ENCODE results near the gene RNF11.

Gene RNF11

DNA sequence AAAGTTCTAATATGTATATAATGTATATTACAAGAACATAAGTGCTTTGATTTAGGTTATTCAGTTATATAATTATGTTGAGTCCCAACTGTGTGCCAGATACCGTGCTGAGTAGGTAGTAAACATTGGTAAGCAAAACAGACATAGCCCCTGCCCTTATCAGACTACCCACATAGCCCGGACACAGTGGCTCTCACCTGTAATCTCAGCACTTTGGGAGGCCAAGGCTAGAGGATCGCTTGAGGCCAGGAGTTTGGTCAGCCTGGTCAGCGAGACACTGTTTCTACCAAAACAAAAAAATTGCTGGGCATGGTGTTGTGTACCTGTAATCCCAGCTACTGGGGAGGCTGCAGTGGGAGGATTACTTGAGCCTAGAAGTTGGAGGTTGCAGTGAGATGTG, 30.7 kb downstream of the RNF11 start:
- DNase-seq: no peak

DNA sequence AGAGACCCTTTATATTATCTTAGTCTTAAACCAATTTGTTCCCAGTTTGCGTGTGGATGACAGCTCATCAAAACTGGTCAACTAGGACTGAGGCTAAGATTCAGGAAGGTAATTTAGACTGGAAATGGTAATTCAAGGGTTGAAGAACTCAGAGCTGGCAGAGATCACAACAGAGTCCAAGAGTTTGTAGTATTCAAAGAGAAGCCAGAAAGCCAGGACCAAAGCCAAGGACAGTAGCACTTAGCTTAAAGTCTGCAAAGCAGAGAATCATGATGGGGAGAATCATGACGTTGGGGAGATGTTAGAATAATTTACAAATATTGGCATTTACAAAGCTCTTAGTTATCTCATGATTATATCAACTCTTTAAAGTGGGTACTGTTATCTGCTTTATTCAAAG, 32.6 kb downstream of the RNF11 start:
- DNase-seq: no peak

DNA sequence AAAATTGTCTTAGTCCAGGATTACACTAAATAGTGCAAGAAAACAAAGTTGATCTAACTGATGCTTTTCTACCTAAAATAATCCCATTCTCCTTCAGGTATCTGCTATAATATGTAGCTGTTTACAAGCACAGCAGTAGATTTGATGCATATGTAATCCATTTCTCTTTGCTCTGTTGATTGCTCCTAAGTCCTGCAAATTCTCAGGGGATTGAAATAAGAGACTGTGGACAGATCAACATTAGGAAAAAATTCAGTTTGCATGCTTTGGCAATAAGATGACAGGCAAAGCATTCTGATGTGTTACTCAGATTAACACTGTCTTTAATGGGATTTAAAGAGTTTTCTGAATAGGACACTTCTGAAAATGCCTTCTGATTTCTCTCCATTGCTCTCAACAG, 34.7 kb downstream of the RNF11 start:
- no peak for DNase-seq

DNA sequence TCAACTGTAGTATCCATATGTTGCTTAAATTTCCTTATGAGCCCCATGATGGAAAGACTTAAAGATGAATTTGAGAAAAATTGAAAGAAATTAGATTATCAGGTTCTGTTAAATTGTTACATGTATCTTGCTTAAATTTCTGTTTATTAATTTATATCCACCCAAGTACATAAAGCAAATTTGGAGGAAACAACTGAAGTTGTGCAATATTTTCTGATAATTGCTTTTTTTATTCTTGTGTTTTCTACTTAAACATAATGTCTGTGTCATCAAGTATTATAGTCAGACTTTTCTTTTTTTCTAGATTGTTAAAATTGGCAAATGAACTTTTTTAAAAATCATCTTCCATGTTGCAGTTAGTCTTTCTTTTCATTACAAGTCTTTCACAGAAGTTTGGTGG, 36.8 kb downstream of the RNF11 start:
- no peak for DNase-seq

DNA sequence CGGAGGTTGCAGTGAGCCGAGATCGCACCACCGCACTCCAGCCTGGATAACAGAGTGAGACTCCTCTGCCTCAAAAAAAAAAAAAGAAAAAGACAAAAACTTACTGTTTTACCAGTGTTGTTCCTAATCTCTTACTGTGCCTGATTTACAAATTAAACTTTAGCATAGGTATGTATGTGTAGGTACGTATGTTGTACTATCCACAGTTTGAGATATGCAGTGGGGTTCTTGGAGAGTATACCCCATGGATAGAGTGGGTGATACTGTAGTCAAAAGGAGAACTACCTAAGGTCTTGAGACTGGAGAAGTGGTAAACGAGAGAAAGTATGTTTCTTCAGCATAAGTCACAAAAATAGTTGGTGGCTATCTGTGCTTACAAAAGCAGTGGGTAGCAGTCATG, 38.6 kb downstream of the RNF11 start:
- DNase-seq: no peak

- peak; percentile 73 for DNase-seq
Observed at GRCh38 chr1:51276286-51276685, 40.2 kb downstream of the RNF11 start.

DNA sequence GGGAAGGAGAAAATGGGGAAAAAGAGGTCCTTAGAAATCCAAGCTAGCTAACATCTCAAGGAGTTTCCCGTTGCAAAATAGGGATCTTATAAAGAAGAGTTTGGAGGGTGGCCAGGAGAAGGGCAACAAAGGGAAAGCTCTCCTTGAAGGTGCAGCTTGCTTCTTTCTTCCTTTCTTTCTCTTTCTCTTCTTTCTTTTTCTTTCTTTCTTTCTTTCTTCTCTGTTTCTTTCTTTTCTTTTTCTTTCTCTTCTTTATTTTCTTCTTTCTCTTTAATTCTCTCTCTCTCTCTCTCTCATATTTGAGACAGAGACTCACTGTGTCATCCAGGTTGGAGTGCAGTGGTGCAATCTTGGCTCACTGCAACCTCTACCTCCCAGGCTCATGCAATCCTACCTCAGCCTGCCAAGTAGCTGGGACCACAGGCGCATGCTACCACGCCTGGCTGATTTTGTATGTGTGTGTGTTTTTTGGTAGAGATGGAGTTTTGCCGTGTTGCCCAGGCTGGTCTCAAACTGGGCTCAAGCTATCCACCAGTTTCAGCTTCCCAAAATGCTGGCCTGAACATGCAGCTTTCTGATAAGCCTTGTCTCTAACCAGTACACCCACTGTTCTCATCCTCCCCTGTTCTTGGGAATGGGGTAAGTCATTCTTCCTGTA, 44.4 kb downstream of the RNF11 start:
- peak; percentile 80 for DNase-seq

- DNase-seq: peak; percentile 51
Observed at GRCh38 chr1:51281807-51282206, 45.7 kb downstream of the RNF11 start.

DNA sequence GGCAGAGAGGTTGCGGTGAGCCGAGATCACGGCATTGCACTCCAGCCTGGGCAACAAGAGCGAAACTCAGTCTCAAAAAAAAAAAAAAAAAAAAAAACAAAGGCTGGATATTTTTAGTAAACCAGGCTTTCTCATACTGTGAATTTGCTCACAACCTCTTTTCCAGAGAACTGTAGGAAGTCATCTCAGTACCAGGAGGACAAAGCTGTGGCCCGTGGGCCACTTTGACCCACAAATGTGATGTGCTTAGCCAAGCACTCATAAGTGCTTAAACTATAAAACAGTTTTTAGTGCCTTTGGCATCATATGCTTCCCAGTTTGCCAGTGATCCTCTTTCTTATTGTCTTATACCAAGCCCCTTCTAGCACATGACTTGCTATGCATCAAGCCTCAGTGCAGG, 46.5 kb downstream of the RNF11 start:
- no peak for DNase-seq

DNA sequence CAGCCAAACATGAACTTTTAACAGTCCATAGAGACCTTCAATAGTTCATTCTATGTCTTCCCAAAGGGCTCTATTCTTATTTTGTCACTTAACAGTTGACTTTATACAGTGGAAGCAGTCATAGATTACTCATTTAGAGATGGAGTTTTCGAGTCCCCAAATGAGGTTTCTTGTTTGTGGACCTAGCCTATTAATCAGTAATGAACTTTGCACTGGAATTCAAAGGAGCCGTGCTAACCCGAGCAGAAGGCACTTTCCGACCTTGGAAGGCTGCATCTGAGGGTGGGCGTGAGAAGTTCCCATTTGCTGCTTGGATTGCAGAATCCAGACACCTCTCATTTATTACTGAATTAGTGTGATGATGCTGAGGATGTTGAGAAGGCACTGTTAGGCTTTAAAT, 47.9 kb downstream of the RNF11 start:
- DNase-seq: peak; percentile 69

DNA sequence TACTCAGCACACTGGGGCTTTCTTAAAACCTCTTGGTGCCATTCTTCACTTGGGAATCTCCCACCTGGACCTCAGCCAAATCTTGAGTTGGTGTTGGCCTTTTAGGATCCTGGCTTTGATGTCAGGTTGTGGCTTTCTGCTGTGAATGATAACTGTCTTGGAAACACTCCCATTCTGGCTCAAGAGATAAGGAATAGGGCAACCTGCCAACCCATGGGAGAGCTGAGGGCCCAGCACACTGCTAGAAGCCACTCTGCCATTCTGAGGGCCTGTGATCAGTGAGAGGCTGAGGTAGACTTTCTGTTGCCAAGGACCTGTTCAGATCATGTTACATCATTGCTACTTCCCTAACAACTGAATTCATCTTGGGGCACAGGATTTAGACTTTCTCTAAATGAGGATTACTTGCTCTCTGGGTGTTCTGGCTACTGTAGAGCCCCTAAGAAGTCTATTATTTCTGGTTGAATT, 48.4 kb downstream of the RNF11 start:
- DNase-seq: peak; percentile 99

- peak; percentile 14 for DNase-seq
Observed at GRCh38 chr1:51285055-51285454, 49.0 kb downstream of the RNF11 start.

DNA sequence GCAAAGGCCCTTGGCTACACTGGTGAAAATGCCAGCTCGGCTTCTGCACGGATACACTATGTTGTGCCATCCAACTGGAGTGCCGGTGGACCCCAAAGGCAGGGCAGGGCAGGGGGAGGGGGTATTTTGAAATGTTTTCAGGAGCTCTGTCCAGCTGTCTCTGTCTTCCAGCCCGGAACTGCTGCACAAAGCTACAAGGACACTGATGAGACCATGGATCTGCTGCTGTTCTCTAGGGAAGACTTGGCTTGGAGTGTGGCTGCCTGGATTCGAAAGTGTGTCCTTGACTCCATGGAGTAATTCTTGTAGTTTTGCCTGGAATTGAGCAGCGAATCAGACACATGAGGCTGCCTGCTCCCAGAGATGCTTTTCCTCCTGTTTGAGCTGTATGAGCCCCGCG, 51.9 kb downstream of the RNF11 start:
- no peak for DNase-seq

DNA sequence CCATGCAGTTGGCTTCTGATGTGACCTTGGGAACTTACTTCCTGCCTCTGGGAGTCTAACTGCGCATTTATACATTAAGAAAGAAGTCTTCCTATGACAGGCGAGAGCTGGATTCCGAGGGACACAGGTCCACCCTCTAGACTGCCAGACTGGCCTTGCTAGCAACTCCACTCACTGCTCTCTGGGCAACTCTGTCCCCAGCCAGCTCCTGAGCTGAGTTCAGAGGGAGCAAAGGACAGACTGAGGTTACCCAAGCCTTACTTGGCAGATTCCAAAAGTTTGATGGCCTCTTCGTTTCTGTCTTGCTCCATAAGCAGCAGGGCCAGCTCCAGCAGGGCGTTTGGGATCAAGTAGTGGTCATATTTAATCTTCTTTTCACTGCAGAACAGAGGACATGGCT, 52.5 kb downstream of the RNF11 start:
- DNase-seq: no peak

GRCh38 chr1:51289676-51290488, 53.8 kb downstream of the RNF11 start:
- no peak for DNase-seq

DNA sequence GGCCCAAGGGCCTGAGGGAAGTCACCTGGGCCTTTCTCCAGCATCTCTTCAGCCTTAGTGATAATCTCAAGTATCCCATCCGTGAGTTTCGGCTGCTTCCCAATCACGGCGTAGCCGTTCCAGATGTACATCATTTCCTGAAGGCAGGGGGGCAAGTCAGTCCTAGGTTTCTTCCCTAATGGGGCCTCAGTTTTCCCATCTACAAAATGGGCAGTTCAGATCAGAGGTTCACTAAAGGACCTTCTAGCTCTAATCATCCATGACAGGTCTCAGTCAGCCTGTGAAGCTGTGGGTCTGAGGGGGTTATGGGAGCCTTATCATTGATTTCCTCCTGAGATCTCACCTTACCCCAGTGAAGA, 54.4 kb downstream of the RNF11 start:
- no peak for DNase-seq

- no peak for DNase-seq
Observed at GRCh38 chr1:51293898-51294515, 57.9 kb downstream of the RNF11 start.

DNA sequence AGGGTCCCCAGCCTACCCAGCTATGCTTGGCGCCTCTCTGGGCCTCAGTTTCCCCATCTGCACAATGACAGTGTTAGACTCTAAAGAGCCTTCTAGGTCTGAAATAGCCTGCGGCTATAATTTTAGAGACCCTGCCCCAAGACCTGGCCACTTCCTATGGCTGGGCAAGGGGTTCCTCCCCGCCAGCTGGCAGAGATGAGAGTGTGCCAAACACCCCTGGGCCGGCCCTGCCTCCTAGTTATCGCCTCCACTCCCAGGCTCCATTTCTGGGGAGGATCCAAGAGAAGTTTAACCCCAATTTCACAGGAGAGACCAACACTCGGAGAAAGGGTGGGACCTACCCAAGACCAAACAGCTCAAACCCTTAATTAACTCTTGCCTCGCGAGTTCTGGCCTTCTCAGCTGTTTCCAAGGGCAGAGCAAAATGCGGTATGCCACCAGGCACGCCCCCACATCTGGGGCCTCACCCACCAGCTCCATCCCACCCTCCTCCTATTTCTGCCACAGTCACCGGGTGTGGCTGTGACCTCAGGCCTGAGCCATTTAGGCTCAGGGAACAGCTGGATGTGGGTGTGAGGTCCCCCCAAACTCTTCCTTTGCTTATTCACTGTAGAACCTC, 58.6 kb downstream of the RNF11 start:
- no peak for DNase-seq

DNA sequence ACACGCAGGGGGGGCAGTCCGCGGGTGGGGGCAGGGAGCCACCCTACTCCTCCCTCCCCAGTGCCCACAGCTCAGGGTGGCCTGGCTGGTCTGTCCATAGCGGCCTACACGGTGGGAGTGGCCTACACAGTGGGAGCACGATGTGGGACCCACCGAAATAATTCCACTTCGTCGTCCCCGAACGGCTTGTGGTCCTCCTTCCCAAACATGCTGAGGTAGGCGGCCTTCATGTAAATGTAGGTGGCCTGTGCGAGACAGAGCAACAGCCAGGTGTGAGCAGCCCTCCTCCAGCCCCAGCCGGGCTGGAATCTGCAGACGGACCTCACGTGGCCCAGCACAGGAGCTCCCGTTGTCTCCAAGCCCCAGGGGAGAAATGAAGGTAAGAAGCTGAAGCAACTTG, 59.9 kb downstream of the RNF11 start:
- no peak for DNase-seq

GRCh38 chr1:51296383-51297357, 60.6 kb downstream of the RNF11 start:
- peak; percentile 56 for DNase-seq

DNA sequence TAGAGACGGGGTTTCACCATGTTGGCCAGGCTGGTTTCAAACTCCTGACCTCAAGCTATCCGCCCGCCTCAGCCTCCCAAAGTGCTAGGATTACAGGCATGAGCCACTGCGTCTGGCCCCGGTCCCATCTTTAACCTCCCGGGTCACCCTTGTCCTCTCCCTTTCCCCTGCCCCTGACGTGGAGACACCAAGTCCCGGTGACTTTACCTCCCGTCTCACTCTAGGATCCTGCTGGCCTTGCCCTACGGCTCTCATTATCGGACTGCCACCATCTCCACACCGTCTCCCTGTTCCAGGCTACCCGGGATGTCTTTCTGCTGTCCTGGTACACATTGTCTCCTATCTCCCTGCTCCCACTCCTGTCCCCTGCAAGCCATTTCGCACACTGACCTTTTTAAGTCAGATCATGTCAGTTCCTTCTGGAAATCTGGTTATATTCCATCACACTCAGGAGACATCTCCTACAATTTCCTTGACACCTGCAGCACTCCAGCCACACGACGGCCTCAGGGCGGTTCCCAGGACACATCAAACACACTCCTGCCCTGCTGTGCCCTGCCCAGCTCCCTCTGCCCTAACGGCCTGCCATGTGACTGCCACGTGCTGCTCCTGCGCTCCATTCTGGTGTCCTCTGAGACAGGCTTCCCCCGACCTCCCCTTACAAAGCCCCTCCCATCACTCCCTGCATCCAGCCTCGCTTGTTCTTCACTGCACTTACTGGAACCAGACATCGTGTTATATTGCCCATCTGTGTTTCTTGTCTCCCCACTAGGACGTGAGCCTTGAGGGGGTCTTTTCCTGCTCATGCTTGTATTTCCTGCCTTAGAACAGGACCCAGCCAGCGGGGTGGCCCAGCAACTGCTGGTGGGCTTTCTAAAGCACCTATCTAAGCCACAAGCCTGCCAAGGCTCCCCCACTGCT, 61.6 kb downstream of the RNF11 start:
- DNase-seq: no peak
